H9 (cell line): ENCODE measurements around the gene MGAT4A. TPM values are rescaled to one million over a fixed set of nuclear protein-coding genes. Genes with fewer than 3 reads are reported as not detected.

Source experiments
- DNase-seq: peaks from one replicate; pipeline ENCODE4 v3.0.0-alpha.2; 2017
- H2AFZ ChIP-seq: one replicate; pipeline ENCODE4 v1.6.1; 2013; ENCODE audit warnings: mild to moderate bottlenecking, low read length, control low read depth, moderate library complexity
- H2AK5ac ChIP-seq: 2 replicates; pipeline ENCODE4 v1.6.1; 2013; ENCODE audit warnings: low read length, control low read depth, mixed read lengths; ENCODE audit not compliant: insufficient read length
- H2BK120ac ChIP-seq: one replicate; pipeline ENCODE4 v1.6.1; 2013; ENCODE audit warnings: low read depth, mild to moderate bottlenecking, low read length, control low read depth, inconsistent platforms; ENCODE audit not compliant: poor library complexity, severe bottlenecking
- H2BK12ac ChIP-seq: 2 replicates; pipeline ENCODE4 v1.6.1; 2013; ENCODE audit warnings: low read length, control low read depth, mixed read lengths, low read depth; ENCODE audit not compliant: insufficient read length
- H2BK15ac ChIP-seq: 2 replicates; pipeline ENCODE4 v1.6.1; 2013; ENCODE audit warnings: low read depth, low read length, control low read depth
- H2BK20ac ChIP-seq: one replicate; pipeline ENCODE4 v1.6.1; 2013; ENCODE audit warnings: low read depth, mild to moderate bottlenecking, low read length, control low read depth, inconsistent platforms; ENCODE audit not compliant: poor library complexity, severe bottlenecking
- H2BK5ac ChIP-seq: 2 replicates; pipeline ENCODE4 v1.6.1; 2013; ENCODE audit warnings: low read length, control low read depth, mixed read lengths; ENCODE audit not compliant: insufficient read length
- H3K14ac ChIP-seq: 2 replicates; pipeline ENCODE4 v1.6.1; 2013; ENCODE audit warnings: low read length, control low read depth; ENCODE audit not compliant: insufficient read depth
- H3K18ac ChIP-seq: 2 replicates; pipeline ENCODE4 v1.6.1; 2013; ENCODE audit warnings: low read depth, mild to moderate bottlenecking, mixed read lengths, low read length, control low read depth; ENCODE audit not compliant: insufficient read length
- H3K23ac ChIP-seq: 2 replicates; pipeline ENCODE4 v1.6.1; 2013; ENCODE audit warnings: low read length, control low read depth, mixed read lengths, low read depth; ENCODE audit not compliant: insufficient read length
- H3K23me2 ChIP-seq: 2 replicates; pipeline ENCODE4 v1.6.1; 2013; ENCODE audit warnings: low read depth, mild to moderate bottlenecking, mixed read lengths, low read length, control low read depth; ENCODE audit not compliant: insufficient read length, poor library complexity, severe bottlenecking
- H3K27ac ChIP-seq: 2 replicates; pipeline ENCODE4 v1.5.1; 2013; ENCODE audit warnings: low read length, control low read depth, mixed read lengths, low read depth; ENCODE audit not compliant: insufficient read length
- H3K27me3 ChIP-seq: 2 replicates; pipeline ENCODE4 v1.6.1; 2013; ENCODE audit warnings: low read length, control low read depth, inconsistent platforms; ENCODE audit not compliant: insufficient read depth
- H3K4ac ChIP-seq: 2 replicates; pipeline ENCODE4 v1.6.1; 2013; ENCODE audit warnings: low read depth, mild to moderate bottlenecking, control low read depth, inconsistent platforms, low read length, moderate library complexity
- H3K4me1 ChIP-seq: 2 replicates; pipeline ENCODE4 v1.6.1; 2013; ENCODE audit warnings: low read length, control low read depth, inconsistent platforms; ENCODE audit not compliant: insufficient read depth
- H3K4me2 ChIP-seq: 2 replicates; pipeline ENCODE4 v1.6.1; 2013; ENCODE audit warnings: low read length, control low read depth, mixed read lengths; ENCODE audit not compliant: insufficient read length, insufficient read depth
- H3K56ac ChIP-seq: 2 replicates; pipeline ENCODE4 v1.6.1; 2013; ENCODE audit warnings: low read depth, mild to moderate bottlenecking, mixed read lengths, low read length, control low read depth; ENCODE audit not compliant: insufficient read length
- H3K79me1 ChIP-seq: 2 replicates; pipeline ENCODE4 v1.6.1; 2013; ENCODE audit warnings: low read depth, mild to moderate bottlenecking, moderate library complexity, low read length, control low read depth, inconsistent platforms; ENCODE audit not compliant: insufficient read depth, poor library complexity, severe bottlenecking
- H3K79me2 ChIP-seq: 2 replicates; pipeline ENCODE4 v1.6.1; 2013; ENCODE audit warnings: low read length, control low read depth, inconsistent platforms; ENCODE audit not compliant: insufficient read depth
- H3K9ac ChIP-seq: 2 replicates; pipeline ENCODE4 v1.6.1; 2013; ENCODE audit warnings: low read length, control low read depth, mixed read lengths; ENCODE audit not compliant: insufficient read length; ENCODE audit errors: extremely low read depth
- H3K9me3 ChIP-seq: one replicate; pipeline ENCODE4 v1.6.1; 2013; ENCODE audit warnings: low read depth, low read length, inconsistent platforms; ENCODE audit not compliant: control insufficient read depth
- H3T11ph ChIP-seq: one replicate; pipeline ENCODE4 v1.6.1; 2013; ENCODE audit warnings: mild to moderate bottlenecking, low read length, control low read depth, inconsistent platforms
- H4K20me1 ChIP-seq: one replicate; pipeline ENCODE4 v1.6.1; 2013; ENCODE audit not compliant: control insufficient read depth, insufficient read length, insufficient read depth
- H4K5ac ChIP-seq: 2 replicates; pipeline ENCODE4 v1.6.1; 2013; ENCODE audit warnings: low read depth, mild to moderate bottlenecking, mixed read lengths, low read length, control low read depth; ENCODE audit not compliant: insufficient read length
- H4K8ac ChIP-seq: replicated peaks from 2 replicates; pipeline ENCODE4 v1.6.1; 2013; ENCODE audit warnings: low read length, control low read depth, mixed read lengths, low read depth; ENCODE audit not compliant: insufficient read length
- H4K91ac ChIP-seq: 2 replicates; pipeline ENCODE4 v1.6.1; 2013; ENCODE audit warnings: low read depth, mild to moderate bottlenecking, moderate library complexity, mixed read lengths, low read length, control low read depth; ENCODE audit not compliant: insufficient read length
- H3K27ac Mint-ChIP-seq, 3 experiments: 2 replicates in 2 of 3; 3 replicates in 1 of 3; pipeline ENCODE4 v1.8.0; 2020 to 2021; ENCODE audit warnings: mixed read lengths in 3 of 3, mild to moderate bottlenecking in 1 of 3, moderate library complexity in 1 of 3
- H3K27me3 Mint-ChIP-seq: 2 replicates; pipeline ENCODE4 v1.8.0; 2021; ENCODE audit warnings: low read depth, mild to moderate bottlenecking, moderate library complexity, mixed read lengths
- H3K36me3 Mint-ChIP-seq, 3 experiments: 2 replicates in 2 of 3; 3 replicates in 1 of 3; pipeline ENCODE4 v1.8.0; 2020 to 2021; ENCODE audit warnings: low read depth in 3 of 3, mixed read lengths in 3 of 3; ENCODE audit not compliant: insufficient read depth in 1 of 3
- H3K4me1 Mint-ChIP-seq, 2 experiments: 2 replicates each; pipeline ENCODE4 v1.8.0; 2020; ENCODE audit warnings: mixed read lengths in 2 of 2
- H3K4me3 Mint-ChIP-seq, 2 experiments: 2 replicates in 1 of 2; 3 replicates in 1 of 2; pipeline ENCODE4 v1.8.0; 2020 to 2021; ENCODE audit warnings: mild to moderate bottlenecking in 2 of 2, mixed read lengths in 2 of 2, moderate library complexity in 1 of 2
- H3K9me3 Mint-ChIP-seq, 2 experiments: 2 replicates in 1 of 2; 3 replicates in 1 of 2; pipeline ENCODE4 v1.8.0; 2020; ENCODE audit warnings: mild to moderate bottlenecking in 2 of 2, mixed read lengths in 2 of 2, moderate library complexity in 1 of 2
- WGBS: extraction: QIAGEN DNeasy Blood & Tissue Kit; methylation state at CpG from one replicate; pipeline ENCODE4 v1.1.7; 2013; ENCODE audit warnings: missing lambda C conversion rate, low lambda C conversion rate, mixed read lengths; ENCODE audit not compliant: insufficient read length; ENCODE audit errors: extremely low coverage; 5-methylcytosine and 5-hydroxymethylcytosine counted together
- total RNA-seq: library from RNA; stranded (reverse); gene quantifications from 2 replicates; pipeline ENCODE4 v1.2.1, GENCODE V29; 2021
- TF ChIP-seq, protein P1 (sequence below): fragments of 200-600 bp; sonication (generic); conservative IDR thresholded peaks from 3 replicates; pipeline ENCODE4 v1.8.0; 2021; ENCODE audit warnings: antibody characterized with exemption, mild to moderate bottlenecking

The MGAT4A gene
- total RNA-seq, 1 experiment from 2014 or later, result 3.5 TPM

DNA sequence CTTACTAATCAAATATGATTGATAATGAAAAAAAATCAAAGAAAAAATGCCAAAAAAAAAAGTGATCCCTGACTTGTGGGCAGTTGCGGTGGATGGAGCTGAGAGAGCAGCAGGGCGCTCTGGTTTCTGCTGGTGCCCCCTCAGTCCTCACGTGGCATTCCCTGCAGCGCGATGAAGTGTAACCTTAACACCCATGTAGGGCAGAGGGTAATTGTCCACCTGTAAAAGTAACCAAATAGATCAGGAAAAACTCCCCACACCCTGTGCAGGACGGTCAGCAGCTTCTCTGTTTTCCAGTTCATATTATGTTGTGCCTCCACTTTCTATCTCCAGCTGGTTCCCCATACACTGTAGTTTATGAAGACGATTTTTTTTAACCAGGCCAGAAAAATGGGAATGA lies 147.7 kb downstream of the MGAT4A start:
- no peak overlapping the region for H3K23ac ChIP-seq
- no peak overlapping the region for H3K18ac ChIP-seq
- H3T11ph ChIP-seq, result no peak overlapping the region
- no peaks in the 10 kb centered on the region for H3K4me1 ChIP-seq
- no CpG with 5 or more reads among the region's 7 CpGs for WGBS
- no peaks in the 10 kb centered on the region for H3K9me3 ChIP-seq
- no peak overlapping the region for H3K56ac ChIP-seq
- H3K27me3 ChIP-seq, result no peaks in the 10 kb centered on the region
- no peak overlapping the region for H2BK5ac ChIP-seq
- no peak overlapping the region for H3K4me2 ChIP-seq
- H4K91ac ChIP-seq, result no peak overlapping the region
- H3K4ac ChIP-seq, result no peak overlapping the region
- no peak overlapping the region for H3K9ac ChIP-seq
- no peaks in the 10 kb centered on the region for H3K79me2 ChIP-seq
- Mint-ChIP-seq H3K9me3 (no peaks in the 10 kb centered on the region), H3K27ac (no peak overlapping the region), H3K4me1 (no peaks in the 10 kb centered on the region), H3K27me3 (no peaks in the 10 kb centered on the region), H3K36me3 (peaks cover 0 to 54% (median 19%) of the 10 kb centered on the region in 3 experiments; a peak in 5 of 7 replicates), H3K4me3 (no peak overlapping the region)
- H3K79me1 ChIP-seq, result no peaks in the 10 kb centered on the region
- no peak overlapping the region for H3K27ac ChIP-seq
- H3K14ac ChIP-seq, result no peak overlapping the region
- TF ChIP-seq, protein P1, sequence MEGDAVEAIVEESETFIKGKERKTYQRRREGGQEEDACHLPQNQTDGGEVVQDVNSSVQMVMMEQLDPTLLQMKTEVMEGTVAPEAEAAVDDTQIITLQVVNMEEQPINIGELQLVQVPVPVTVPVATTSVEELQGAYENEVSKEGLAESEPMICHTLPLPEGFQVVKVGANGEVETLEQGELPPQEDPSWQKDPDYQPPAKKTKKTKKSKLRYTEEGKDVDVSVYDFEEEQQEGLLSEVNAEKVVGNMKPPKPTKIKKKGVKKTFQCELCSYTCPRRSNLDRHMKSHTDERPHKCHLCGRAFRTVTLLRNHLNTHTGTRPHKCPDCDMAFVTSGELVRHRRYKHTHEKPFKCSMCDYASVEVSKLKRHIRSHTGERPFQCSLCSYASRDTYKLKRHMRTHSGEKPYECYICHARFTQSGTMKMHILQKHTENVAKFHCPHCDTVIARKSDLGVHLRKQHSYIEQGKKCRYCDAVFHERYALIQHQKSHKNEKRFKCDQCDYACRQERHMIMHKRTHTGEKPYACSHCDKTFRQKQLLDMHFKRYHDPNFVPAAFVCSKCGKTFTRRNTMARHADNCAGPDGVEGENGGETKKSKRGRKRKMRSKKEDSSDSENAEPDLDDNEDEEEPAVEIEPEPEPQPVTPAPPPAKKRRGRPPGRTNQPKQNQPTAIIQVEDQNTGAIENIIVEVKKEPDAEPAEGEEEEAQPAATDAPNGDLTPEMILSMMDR, result no peak
- H4K5ac ChIP-seq, result no peak overlapping the region
- no peaks in the 10 kb centered on the region for H3K23me2 ChIP-seq
- H2BK20ac ChIP-seq, result no peak overlapping the region
- H2AK5ac ChIP-seq, result no peak overlapping the region
- H2BK15ac ChIP-seq, result no peak overlapping the region
- no peak overlapping the region for H4K8ac ChIP-seq
- no peak overlapping the region for H2AFZ ChIP-seq
- H2BK120ac ChIP-seq, result no peak overlapping the region
- no peak overlapping the region for H2BK12ac ChIP-seq
- DNase-seq, result no peak
- H4K20me1 ChIP-seq, result no peaks in the 10 kb centered on the region
